OCI-M1 (cell line): ENCODE measurements around the gene ANTKMT.

ENCODE experiments used
- DNase-seq: peaks from one replicate; lab custom pipeline; 2025; lab: John Stamatoyannopoulos, UW

Gene ANTKMT

DNA sequence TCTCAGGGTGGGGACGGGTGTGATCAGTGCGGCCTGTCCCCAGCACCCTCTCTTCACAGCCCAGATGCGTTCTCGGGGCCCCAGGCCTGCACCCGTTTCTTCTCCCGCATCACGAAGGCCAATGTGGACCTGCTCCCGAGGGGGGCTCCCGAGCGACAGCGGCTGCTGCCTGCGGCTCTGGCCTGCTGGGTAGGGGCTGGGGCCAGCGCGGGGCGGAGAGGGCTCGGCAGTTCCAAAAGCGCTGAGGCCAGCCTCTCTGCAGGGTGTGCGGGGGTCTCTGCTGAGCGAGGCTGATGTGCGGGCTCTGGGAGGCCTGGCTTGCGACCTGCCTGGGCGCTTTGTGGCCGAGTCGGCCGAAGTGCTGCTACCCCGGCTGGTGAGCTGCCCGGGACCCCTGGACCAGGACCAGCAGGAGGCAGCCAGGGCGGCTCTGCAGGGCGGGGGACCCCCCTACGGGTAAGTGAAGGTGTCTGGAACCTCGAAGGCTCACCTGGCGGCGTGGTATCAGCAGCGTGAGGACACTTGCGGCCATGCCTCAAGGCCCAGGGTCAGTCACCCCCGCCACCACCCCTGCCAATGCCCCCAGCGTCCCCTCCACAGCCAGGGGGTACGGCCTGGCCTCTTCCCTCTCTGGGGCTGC lies 44.0 kb downstream of the ANTKMT start:
- DNase-seq, result no peak

DNA sequence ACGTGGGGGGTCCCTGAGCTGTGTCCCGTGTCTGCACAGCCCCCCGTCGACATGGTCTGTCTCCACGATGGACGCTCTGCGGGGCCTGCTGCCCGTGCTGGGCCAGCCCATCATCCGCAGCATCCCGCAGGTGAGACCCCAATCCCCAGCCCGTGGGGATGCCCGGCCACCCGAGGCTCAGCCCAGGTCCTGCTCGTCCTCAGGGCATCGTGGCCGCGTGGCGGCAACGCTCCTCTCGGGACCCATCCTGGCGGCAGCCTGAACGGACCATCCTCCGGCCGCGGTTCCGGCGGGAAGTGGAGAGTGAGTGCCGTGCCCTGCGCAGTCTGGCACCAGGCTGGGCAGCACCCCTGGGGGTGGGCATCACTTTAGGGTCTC lies 44.5 kb downstream of the ANTKMT start:
- no peak for DNase-seq

DNA sequence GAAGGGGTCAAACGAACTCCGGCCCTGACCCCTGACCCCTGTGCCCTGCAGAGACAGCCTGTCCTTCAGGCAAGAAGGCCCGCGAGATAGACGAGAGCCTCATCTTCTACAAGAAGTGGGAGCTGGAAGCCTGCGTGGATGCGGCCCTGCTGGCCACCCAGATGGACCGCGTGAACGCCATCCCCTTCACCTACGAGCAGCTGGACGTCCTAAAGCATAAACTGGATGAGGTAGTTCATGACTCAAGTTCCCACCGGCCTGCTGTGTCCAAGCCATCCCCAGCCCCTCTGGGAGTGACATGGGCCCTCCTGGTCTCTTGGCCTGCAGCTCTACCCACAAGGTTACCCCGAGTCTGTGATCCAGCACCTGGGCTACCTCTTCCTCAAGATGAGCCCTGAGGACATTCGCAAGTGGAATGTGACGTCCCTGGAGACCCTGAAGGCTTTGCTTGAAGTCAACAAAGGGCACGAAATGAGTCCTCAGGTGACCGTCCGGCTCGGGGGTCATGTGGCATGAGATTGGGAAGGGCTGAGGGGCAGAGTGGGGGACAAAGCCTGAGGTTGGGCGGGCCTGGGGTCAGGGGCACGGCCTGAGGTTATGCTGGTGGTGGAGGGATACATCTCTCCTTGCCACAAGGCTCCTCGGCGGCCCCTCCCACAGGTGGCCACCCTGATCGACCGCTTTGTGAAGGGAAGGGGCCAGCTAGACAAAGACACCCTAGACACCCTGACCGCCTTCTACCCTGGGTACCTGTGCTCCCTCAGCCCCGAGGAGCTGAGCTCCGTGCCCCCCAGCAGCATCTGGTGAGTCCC lies 45.3 kb downstream of the ANTKMT start:
- no peak for DNase-seq

DNA sequence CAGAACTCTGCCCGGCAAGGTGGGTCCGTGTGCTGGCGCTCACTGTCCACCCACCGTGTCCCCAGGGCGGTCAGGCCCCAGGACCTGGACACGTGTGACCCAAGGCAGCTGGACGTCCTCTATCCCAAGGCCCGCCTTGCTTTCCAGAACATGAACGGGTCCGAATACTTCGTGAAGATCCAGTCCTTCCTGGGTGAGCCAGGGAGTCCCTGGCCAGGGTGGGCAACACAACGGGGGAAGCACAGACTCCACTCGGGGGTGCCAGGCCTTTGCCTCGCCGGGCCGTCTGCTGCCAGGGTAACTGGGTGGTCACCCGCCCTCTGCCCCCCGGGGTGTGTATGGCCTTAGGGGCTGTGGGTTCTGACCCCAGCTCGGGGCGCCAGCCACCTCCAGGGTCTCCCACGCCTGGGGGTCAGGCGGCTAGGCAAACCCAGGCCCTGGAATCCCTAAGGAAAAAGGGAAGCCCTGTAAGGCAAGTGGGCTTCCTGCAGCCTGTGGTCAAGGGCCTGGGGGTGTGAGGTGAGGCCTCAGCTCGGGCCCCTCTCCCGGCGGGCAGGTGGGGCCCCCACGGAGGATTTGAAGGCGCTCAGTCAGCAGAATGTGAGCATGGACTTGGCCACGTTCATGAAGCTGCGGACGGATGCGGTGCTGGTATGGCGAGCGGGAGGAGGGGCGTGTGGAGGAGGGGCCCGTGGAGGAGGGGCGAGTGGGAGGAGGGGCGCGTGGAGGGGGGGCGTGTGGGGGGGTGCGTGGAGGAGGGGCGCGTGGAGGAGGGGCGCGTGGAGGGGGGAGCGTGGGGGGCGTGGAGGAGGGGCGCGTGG lies 46.1 kb downstream of the ANTKMT start:
- no peak for DNase-seq

DNA sequence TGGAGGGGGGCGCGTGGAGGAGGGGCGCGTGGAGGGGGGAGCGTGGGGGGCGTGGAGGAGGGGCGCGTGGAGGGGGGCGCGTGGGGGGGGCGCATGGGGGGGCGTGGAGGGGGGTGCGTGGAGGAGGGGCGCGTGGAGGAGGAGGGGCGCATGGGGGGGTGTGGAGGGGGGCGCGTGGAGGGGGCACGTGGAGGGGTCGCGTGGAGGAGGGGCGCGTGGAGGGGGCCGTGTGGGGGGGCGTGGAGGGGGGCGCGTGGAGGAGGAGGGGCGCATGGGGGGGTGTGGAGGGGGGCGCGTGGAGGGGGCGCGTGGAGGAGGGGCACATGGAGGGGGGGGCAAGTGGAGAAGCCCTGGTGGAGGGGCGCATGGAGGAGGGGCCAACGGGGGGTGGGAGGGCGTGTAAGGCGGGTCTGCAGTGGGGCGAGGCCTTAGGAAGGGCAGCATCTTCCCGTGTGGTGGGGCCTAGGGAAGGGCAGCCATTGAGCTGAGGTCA lies 46.8 kb downstream of the ANTKMT start:
- DNase-seq, result no peak

DNA sequence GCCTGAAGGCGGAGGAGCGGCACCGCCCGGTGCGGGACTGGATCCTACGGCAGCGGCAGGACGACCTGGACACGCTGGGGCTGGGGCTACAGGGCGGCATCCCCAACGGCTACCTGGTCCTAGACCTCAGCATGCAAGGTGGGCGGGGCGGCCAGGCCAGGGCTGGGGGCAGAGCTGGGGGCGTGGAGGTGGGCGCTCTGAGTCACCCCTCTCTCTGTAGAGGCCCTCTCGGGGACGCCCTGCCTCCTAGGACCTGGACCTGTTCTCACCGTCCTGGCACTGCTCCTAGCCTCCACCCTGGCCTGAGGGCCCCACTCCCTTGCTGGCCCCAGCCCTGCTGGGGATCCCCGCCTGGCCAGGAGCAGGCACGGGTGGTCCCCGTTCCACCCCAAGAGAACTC lies 47.5 kb downstream of the ANTKMT start:
- DNase-seq, result no peak

DNA sequence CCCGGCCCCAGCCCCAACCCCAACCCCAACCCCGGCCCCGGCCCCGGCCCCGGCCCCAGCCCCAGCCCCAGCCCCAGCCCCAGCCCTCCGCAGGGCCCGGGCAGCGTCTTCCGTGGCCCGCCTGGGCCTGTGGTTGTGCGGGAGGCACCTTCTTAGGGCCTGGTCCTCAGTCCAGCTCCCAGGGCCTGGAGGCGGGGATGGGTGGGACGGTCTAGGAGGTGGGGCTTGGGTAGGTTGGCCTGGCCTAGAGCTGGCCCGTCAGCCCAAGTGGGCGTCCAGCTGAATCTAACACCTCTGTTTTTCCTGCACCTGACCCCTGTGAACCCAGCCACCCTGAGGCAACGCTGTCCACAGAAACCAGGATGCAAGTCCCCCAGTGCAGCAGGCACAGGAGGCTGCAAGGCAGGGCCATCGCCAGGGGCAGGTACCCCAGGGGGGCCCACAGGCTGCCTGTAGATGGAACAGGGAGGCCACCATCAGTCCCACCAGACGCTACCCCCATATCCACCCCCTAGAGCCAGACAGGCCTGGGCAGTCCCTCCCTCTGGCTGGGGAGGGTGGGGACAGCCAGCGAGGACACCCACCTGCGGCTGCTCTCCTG lies 48.3 kb downstream of the ANTKMT start:
- no peak for DNase-seq

DNA sequence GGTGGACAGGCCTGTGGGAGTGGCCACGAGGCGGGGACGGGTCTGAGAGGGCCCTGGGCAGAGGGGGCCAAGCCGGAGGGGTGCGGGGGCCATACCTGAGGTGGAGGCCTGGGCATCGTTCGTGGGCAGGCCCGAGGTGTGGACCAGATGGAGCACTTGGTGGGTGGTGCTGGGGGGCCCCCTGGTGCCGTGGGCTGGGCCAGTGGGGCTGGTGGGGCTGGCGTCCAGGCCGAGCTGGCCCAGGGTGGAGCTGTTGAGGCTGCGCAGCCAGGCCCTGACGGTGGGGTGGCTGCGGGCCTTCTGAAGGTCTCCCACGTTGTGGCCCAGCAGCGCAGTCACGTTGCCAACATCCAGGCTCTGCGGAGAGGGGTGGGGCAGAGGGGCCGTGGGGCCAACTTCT lies 49.0 kb downstream of the ANTKMT start:
- DNase-seq, result no peak

DNA sequence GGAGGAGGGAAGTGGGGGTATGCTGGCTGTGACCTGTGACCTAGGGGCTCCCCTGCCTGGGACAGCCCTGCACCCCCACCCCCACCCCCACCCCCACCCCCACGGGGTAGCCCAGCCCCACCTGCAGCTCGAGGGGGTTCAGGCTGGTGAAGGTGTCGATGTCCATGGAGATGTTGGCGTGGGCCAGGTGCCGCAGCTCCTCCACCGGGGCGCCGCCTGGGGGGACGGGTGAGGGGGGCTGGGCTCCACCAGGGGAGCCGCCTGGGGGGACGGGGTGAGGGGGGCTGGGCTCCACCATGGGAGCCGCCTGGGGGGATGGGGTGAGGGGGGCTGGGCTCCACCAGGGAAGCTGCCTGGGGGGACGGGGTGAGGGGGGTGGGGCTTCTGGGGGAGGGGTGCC lies 49.5 kb downstream of the ANTKMT start:
- no peak for DNase-seq
